Aorta (tissue), 5 donors: ENCODE results near the gene IL12RB1. TPM values are rescaled to one million over a fixed set of nuclear protein-coding genes. Genes with fewer than 3 reads are reported as not detected.

ENCODE experiments used
- ATAC-seq: fragments of 200-7000 bp; cut with Tn5 transposase; one replicate; pipeline ENCODE4 v1.9.1; 2022; ENCODE audit warnings: moderate library complexity; ENCODE audit not compliant: low FRiP score
- DNase-seq, 2 donors: peaks; one replicate each; pipeline ENCODE4 v3.0.0-alpha.2; 2020
- H3K27ac ChIP-seq, 2 donors: one replicate each; pipeline ENCODE4 v1.5.1; 2013; ENCODE audit warnings: low read length in 2 of 2, mild to moderate bottlenecking in 2 of 2, moderate library complexity in 2 of 2, control low read depth in 1 of 2, inconsistent platforms in 1 of 2, low read depth in 1 of 2
- H3K27me3 ChIP-seq, 2 donors: one replicate each; pipeline ENCODE4 v1.6.1; 2013; ENCODE audit warnings: control low read depth in 1 of 2, low read length in 1 of 2, mild to moderate bottlenecking in 1 of 2, moderate library complexity in 1 of 2; ENCODE audit not compliant: insufficient read depth in 2 of 2, control insufficient read depth in 1 of 2
- H3K36me3 ChIP-seq, 2 donors: one replicate each; pipeline ENCODE4 v1.6.1; 2013; ENCODE audit warnings: control low read depth in 1 of 2, low read length in 1 of 2, mild to moderate bottlenecking in 1 of 2; ENCODE audit not compliant: insufficient read depth in 2 of 2, control insufficient read depth in 1 of 2
- H3K4me1 ChIP-seq, 2 donors: one replicate each; pipeline ENCODE4 v1.6.1; 2013; ENCODE audit warnings: low read length in 2 of 2, control low read depth in 1 of 2, mild to moderate bottlenecking in 1 of 2, moderate library complexity in 1 of 2; ENCODE audit not compliant: insufficient read depth in 2 of 2, control insufficient read depth in 1 of 2
- H3K4me3 ChIP-seq, 2 donors: one replicate each; pipeline ENCODE4 v1.5.1; 2013; ENCODE audit warnings: low read length in 2 of 2, control low read depth in 1 of 2, mild to moderate bottlenecking in 1 of 2
- H3K9me3 ChIP-seq: one replicate; pipeline ENCODE4 v1.6.1; 2013; ENCODE audit warnings: mild to moderate bottlenecking, low read length; ENCODE audit not compliant: control insufficient read depth
- whole genome bisulfite sequencing, 2 donors: extraction: QIAGEN DNeasy Blood & Tissue Kit; methylation state at CpG; one replicate each; pipeline ENCODE4 v1.1.7; 2013; 5-methylcytosine and 5-hydroxymethylcytosine counted together
- intact Hi-C, 2 donors: fragments of 100-400 bp; cut with DNase I; formaldehyde crosslinking; loops; one replicate each; pipeline versions ENCODE4 v1.14.2 to v1.15.0; 2022
- polyA plus RNA-seq, 2 donors: library from polyadenylated mRNA; stranded (reverse); fragments of 200-250 nt; gene quantifications; one replicate each; pipeline ENCODE4 v1.2.3, GENCODE V29; 2013
- total RNA-seq, 2 donors: library from RNA; stranded (reverse); fragmentation: NEBNext Ultra II Directional; extraction: Animal tissue kit (Norgen Biotek cat#: 25700); gene quantifications; one replicate each; pipeline ENCODE4 v1.2.1, GENCODE V29; 2021
- donor health status: healthy with polysubstance abuse.
- donor health status: Bipolar disorder and iron deficiency.
- donor health status: DM: no; HTN: no; CAD: no.
- donor health status: DM: no; HTN: no; CAD: no.
- donor health status: DM: yes; HTN: yes; CAD: no.

IL12RB1 gene
- total and polyA plus RNA-seq, 4 donors, result 0.69 to 2.6 (median 1.2) TPM

DNA sequence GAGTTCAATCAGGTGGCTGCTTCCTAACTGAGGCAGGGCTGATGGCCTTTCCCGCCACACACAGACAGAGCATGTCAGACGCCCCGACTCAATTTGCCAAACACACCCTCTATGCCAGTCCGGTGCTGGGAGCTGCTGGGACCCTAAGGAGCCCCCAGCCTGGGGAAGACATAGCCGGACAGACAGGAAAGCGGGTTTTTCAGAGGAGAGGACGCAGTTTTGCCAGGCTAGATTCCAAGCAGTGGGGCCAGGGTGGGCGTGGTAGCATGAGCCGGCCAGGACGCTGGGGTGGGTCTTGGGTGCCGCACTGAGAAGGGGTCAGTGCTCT lies 30.6 kb upstream of the IL12RB1 start:
- Histone ChIP-seq H3K4me1 (no peaks in the 10 kb centered on the region), H3K27me3 (no peaks in the 10 kb centered on the region), H3K9me3 (no peaks in the 10 kb centered on the region), H3K4me3 (no peak overlapping the region), H3K36me3 (no peaks in the 10 kb centered on the region), H3K27ac (no peak overlapping the region)
- ATAC-seq, result no peak
- intact Hi-C loops, result loop anchor here (5.0 kb wide), 2 partner anchors 35 to 45 kb away; partner anchors contain the start of gene PIK3R2 (in 1 of the 2)
- 5 to 11% methylated on average over 11 of the region's 11 CpGs for WGBS, 2 donors
- no peak for DNase-seq

DNA sequence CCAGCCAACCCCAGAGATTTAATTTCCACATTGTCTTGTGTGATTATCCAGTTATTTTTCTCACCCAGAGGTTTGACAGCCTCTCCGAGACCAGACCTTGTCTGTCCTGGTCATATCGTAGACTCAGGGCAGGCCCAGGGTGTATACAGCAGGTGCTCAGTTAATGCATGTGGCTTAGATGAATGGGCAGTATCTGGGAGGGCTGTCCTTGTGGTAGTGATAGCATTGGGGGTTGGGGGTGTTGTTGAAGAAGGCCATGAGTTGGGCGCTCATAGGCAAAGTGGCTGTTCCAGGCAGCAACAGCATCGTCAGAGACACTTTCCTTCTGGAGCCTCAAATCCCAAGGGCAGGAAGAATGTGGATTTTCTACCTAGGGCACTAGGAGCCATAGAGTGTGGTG lies 27.7 kb upstream of the IL12RB1 start:
- intact Hi-C loops, result no loop called here
- no peak for DNase-seq

DNA sequence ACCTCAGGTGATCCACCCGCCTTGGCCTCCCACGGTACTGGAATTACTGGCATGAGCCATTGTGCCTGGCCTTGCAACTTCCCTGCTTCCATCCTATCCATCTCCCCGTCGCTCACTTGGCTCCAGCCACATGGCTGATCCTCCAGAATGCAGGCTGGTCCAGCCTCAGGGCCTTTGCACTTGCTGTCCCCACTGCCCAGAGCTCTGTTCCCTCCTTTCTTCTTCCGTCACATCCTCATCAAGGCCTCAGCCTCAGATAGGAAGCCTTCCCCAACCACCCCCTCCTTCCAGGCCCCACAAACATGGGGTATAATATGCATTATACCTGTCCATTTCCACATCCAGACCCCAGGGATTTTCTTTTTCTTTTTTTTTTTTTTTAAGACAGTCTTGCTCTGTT lies 27.1 kb upstream of the IL12RB1 start:
- no peak for DNase-seq
- intact Hi-C loops, result no loop called here
- Histone ChIP-seq H3K27me3 (no peaks in the 10 kb centered on the region), H3K4me1 (no peaks in the 10 kb centered on the region), H3K4me3 (no peak overlapping the region), H3K36me3 (no peaks in the 10 kb centered on the region), H3K27ac (no peak overlapping the region), H3K9me3 (no peaks in the 10 kb centered on the region)
- no peak for ATAC-seq
- 93 to 97% methylated on average over 5 of the region's 5 CpGs for WGBS, 2 donors

More for the DNA sequence above, 27.7 kb upstream of the IL12RB1 start:
- H3K27me3 ChIP-seq, result no peaks in the 10 kb centered on the region
- 90 to 94% methylated on average over 4 of the region's 4 CpGs for WGBS, 2 donors
- no peak overlapping the region for H3K4me3 ChIP-seq
- H3K36me3 ChIP-seq, result no peaks in the 10 kb centered on the region
- H3K27ac ChIP-seq, result no peak overlapping the region
- H3K4me1 ChIP-seq, result no peaks in the 10 kb centered on the region
- H3K9me3 ChIP-seq, result no peaks in the 10 kb centered on the region
- no peak for ATAC-seq

DNA sequence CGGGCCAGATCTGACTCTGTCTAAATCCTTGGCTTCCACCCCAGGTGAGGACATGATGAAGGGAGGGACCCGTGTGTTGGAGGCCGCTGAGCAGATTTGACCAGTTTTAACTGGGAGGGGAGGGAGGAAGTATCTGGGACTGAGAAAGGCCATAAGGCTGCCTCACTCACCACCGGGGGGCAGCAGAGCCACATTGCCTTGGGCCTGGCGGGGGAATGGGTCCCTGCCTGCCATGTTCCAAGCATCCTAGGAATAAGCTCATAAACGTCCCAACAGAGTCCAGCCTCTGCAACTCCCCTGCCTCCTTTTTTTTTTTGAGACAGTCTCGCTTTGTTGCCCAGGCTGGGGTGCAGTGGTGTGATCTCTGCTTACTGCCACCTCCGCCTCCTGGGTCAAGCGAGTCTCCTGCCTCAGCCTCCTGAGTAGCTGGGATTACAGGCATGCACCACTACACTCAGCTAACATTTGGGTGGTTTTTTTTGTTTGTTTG lies 26.3 kb upstream of the IL12RB1 start:
- DNase-seq (peak; percentile 90 to 95), ATAC-seq (peak; percentile 80)
- Histone ChIP-seq H3K27me3 (no peaks in the 10 kb centered on the region), H3K4me3 (no peak overlapping the region), H3K4me1 (no peaks in the 10 kb centered on the region), H3K9me3 (no peaks in the 10 kb centered on the region), H3K36me3 (no peaks in the 10 kb centered on the region), H3K27ac (no peak overlapping the region)
- 47 to 48% methylated on average over 9 of the region's 9 CpGs for WGBS, 2 donors
- intact Hi-C loops, result no loop called here

DNA sequence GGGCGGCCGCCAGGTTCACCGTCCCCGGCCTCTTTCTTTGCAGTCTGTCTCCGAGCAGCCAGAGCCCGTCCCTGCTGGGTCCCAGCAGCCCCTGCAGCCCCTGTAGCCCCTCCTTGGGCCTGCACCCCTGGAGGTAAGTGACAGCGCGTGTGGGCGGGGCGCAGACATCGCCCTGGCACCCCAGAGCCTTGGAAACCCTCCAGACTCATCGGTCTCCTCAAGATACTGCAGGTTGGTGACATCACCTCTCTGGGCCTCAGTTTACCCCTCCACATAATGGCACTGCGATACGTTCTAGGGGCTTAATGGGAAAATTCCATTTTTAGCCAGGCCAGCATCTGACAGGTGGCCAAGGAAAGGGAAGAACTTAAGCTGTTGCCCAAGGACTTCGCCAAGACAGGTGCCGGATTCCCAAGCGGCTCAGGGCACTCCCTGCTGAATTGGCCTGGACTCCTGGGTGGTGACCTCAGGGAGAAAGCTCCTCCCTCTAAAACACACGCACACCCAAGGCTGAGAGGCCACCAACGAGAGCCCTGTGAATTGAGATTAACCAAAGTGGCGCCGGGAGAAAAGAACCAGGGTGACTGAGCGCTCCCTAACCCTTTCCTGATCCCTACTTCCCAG lies 24.0 kb upstream of the IL12RB1 start:
- H3K36me3 ChIP-seq, result no peaks in the 10 kb centered on the region
- whole genome bisulfite sequencing, 2 donors, result 42 to 43% methylated on average over 22 of the region's 22 CpGs
- no peak overlapping the region for H3K27ac ChIP-seq
- no peaks in the 10 kb centered on the region for H3K27me3 ChIP-seq
- no peaks in the 10 kb centered on the region for H3K9me3 ChIP-seq
- peak overlapping the region; percentile 37 to 49 for H3K4me3 ChIP-seq
- no peak for DNase-seq
- no peak for ATAC-seq
- no peaks in the 10 kb centered on the region for H3K4me1 ChIP-seq
- intact Hi-C loops, result no loop called here

DNA sequence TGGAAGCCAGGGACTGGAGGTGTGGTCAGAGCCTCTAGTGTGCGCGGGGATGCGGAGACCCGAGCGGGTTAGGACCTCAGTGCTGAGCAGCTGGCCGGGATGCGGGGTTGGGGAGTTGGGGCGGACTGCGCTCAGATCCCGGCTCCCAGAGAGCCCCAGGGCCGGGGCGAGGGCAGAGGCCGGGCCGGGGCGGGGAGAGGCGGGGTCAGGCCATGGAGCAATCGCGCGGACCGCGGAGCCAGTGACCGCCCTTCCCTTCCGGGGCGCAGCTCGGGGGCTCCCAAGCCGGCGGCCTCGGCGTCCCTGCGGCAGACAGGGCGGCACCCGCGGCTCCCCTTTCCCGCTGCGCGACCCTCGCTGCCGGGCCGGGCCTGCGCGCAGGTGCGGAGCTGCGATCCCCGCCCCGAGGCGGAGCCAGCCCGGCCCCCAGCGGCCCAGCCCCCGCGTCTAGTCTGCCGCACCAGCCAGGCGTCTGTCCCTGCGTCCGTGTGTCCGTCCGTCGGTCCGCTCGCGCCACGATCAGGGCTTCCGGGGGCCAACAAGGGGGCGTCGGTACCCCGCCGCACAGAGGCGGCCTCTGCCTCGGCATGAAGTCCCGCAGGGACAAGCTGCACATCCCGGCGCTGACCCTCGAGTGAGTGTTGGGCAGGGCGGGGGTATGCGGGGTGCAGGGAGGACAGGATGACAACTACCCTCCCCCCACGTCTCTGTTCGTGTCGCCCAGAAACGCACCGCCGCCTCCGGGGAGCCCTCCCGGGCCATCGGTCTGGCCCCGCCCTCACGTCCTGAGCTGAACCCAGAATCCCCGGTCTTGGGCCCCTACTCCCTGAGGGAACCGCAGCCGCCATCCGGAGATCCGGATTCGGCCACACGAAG lies 23.2 kb upstream of the IL12RB1 start:
- intact Hi-C loops, result loop anchor here in 1 of 2 donors (5.0 kb wide), 1 partner anchor 42 kb away; the partner anchor contains the start of gene PIK3R2
- DNase-seq, result peak; percentile 73 to 89

DNA sequence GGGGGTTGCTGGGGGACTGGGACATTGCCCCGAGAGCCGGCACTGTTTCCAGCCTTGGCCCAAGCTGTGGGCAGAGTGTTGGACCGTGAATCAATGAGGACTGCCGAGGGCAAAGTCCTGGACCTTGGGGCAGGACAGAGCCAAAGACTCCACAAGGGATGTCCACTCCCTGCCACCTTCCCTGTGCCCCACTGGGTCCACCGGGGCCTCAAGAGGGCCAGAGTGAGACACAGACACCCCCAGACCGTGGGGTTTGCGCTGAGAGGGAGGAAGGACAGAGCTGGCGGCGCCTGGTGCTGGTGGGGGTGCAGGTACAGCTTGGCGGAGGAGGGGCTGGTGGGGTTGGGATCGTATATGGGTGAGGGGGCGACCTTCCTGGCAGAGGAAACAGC lies 22.6 kb upstream of the IL12RB1 start:
- H3K27me3 ChIP-seq, result no peaks in the 10 kb centered on the region
- 63 to 66% methylated on average over 12 of the region's 12 CpGs for WGBS, 2 donors
- no peaks in the 10 kb centered on the region for H3K4me1 ChIP-seq
- ATAC-seq (peak; percentile 3), DNase-seq (no peak)
- no peak overlapping the region for H3K4me3 ChIP-seq
- no peaks in the 10 kb centered on the region for H3K36me3 ChIP-seq
- H3K27ac ChIP-seq, result no peak overlapping the region
- intact Hi-C loops, result loop anchor here in 1 of 2 donors (5.0 kb wide), 1 partner anchor 43 kb away; the partner anchor contains the start of gene PIK3R2
- H3K9me3 ChIP-seq, result no peaks in the 10 kb centered on the region

More for the DNA sequence above, 23.2 kb upstream of the IL12RB1 start:
- Histone ChIP-seq H3K4me3 (peak overlapping the region; percentile 37 to 49), H3K9me3 (no peaks in the 10 kb centered on the region), H3K36me3 (no peaks in the 10 kb centered on the region), H3K4me1 (no peaks in the 10 kb centered on the region), H3K27me3 (no peaks in the 10 kb centered on the region), H3K27ac (no peak overlapping the region)
- 2% methylated on average over 69 to 92 of the region's 92 CpGs for WGBS, 2 donors
- ATAC-seq, result peak; percentile 81

DNA sequence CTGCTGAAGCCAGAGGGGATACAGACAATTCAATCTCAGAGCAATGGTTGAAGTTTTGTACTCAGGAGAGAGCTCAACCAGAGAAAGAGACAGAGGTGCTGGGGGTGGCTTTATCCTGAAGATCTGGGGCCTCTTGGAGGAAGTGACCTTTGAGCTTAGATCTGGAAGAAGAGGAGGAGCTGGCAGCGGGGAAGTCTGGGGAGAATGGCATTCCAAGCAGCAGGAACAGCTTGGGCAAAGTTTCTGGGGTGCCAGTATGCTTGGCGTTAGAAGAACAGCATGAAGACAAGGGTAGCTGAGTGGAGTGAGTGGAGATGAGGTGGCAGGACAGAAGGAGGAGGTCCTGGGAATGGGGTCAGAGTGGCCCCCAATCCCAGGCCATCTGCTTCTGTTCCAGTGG lies 22.2 kb upstream of the IL12RB1 start:
- H3K4me3 ChIP-seq, result no peak overlapping the region
- WGBS, 2 donors, result 72 to 85% methylated on average over 2 of the region's 2 CpGs
- H3K4me1 ChIP-seq, result no peaks in the 10 kb centered on the region
- no peaks in the 10 kb centered on the region for H3K27me3 ChIP-seq
- H3K27ac ChIP-seq, result peak overlapping the region in 1 of 2 donors; percentile 5
- ATAC-seq (no peak), DNase-seq (no peak)
- H3K9me3 ChIP-seq, result no peaks in the 10 kb centered on the region
- H3K36me3 ChIP-seq, result no peaks in the 10 kb centered on the region
- intact Hi-C loops, result loop anchor here in 1 of 2 donors (5.0 kb wide), 1 partner anchor 43 kb away; the partner anchor contains the start of gene PIK3R2
